Gastroesophageal sphincter (tissue), 3 donors: ENCODE results near the gene NEO1.

ENCODE experiments used
- EP300 ChIP-seq: sonication (generic); formaldehyde crosslinking; IDR thresholded peaks from one replicate; pipeline ENCODE4 v1.6.1; 2017; ENCODE audit warnings: antibody characterized with exemption, mild to moderate bottlenecking
- POLR2A ChIP-seq, 2 donors: fragments of 450-650 bp; IDR thresholded peaks; one replicate each; pipeline ENCODE4 v1.6.1; 2017; ENCODE audit warnings: antibody characterized with exemption in 2 of 2, mild to moderate bottlenecking in 2 of 2, moderate library complexity in 1 of 2
- TF ChIP-seq, protein P1 (sequence below), 4 experiments: fragments of 200-600 bp in 2 of 4; fragments of 450-650 bp in 2 of 4; sonication (generic) in 1 of 4; IDR thresholded peaks; one replicate each; pipeline ENCODE4 v1.5.1; 2017 to 2019; ENCODE audit warnings: antibody characterized with exemption in 4 of 4, mild to moderate bottlenecking in 2 of 4, moderate library complexity in 2 of 4

DNA sequence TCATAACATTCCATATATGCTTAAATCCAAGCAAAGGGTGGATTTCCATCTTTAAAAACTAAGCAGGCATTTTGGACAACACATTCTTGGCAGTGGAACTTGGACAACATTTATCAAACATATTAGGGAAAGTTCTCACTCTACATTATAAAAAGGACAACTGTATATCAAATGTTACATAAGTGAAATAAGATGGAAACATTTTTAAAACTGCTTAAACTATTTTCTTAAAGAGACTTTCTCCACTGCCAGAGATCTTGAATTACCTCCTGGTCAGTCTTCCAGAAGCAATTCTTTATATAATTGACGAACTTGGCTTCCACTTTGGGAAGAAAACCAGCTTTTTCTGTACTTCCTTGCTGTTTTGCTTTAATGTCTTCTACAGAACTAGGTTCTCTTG lies 109.3 kb downstream of the NEO1 start:
- TF ChIP-seq, protein P1, sequence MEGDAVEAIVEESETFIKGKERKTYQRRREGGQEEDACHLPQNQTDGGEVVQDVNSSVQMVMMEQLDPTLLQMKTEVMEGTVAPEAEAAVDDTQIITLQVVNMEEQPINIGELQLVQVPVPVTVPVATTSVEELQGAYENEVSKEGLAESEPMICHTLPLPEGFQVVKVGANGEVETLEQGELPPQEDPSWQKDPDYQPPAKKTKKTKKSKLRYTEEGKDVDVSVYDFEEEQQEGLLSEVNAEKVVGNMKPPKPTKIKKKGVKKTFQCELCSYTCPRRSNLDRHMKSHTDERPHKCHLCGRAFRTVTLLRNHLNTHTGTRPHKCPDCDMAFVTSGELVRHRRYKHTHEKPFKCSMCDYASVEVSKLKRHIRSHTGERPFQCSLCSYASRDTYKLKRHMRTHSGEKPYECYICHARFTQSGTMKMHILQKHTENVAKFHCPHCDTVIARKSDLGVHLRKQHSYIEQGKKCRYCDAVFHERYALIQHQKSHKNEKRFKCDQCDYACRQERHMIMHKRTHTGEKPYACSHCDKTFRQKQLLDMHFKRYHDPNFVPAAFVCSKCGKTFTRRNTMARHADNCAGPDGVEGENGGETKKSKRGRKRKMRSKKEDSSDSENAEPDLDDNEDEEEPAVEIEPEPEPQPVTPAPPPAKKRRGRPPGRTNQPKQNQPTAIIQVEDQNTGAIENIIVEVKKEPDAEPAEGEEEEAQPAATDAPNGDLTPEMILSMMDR (IDR thresholded peaks at IDR 0.05): no peak
- no peak for TF ChIP-seq EP300
- no peak for TF ChIP-seq POLR2A (IDR thresholded peaks at IDR 0.05)
